SK-N-SH (cell line): ENCODE data around the gene SHISA5. TPM values are rescaled to one million over a fixed set of nuclear protein-coding genes. Genes with fewer than 3 reads are reported as not detected.
A peak's percentile ranks its signal among the peaks of the same experiment; 100 is the strongest.

Experiments
- CHD2 ChIP-seq: fragments of 150-350 bp; IDR thresholded peaks from 2 replicates; pipeline ENCODE4 v1.6.1; 2018; ENCODE audit warnings: low read length; ENCODE audit not compliant: partially characterized antibody
- CTCF ChIP-seq: fragments of 200-600 bp; sonication (generic); IDR thresholded peaks from 2 replicates; pipeline ENCODE4 v1.6.1; 2017; ENCODE audit warnings: antibody characterized with exemption, mild to moderate bottlenecking, moderate library complexity
- EP300 ChIP-seq, 2 experiments: IDR thresholded peaks; 2 replicates each; pipeline versions ENCODE4 v1.4.0 to v1.6.1; 2012; ENCODE audit warnings: borderline replicate concordance in 1 of 2, low read depth in 1 of 2, low read length in 1 of 2
- EZH2phosphoT487 ChIP-seq: fragments of 200-600 bp; sonication (generic); IDR thresholded peaks from 2 replicates; pipeline ENCODE4 v1.6.1; 2017; ENCODE audit warnings: low read depth, mixed run types, mild to moderate bottlenecking, antibody characterized with exemption, moderate library complexity, borderline replicate concordance
- GABPA ChIP-seq: IDR thresholded peaks from 2 replicates; pipeline ENCODE4 v1.4.0; 2012; ENCODE audit warnings: low read depth, mild to moderate bottlenecking
- IRF3 ChIP-seq: fragments of 150-350 bp; IDR thresholded peaks from 2 replicates; pipeline ENCODE4 v1.6.1; 2016; ENCODE audit warnings: mild to moderate bottlenecking, low read depth, low read length
- JUND ChIP-seq: IDR thresholded peaks from 2 replicates; pipeline ENCODE4 v1.4.0; 2012
- MAX ChIP-seq: IDR thresholded peaks from 2 replicates; pipeline ENCODE4 v1.4.0; 2012; ENCODE audit warnings: low read depth
- NRF1 ChIP-seq: IDR thresholded peaks from 2 replicates; pipeline ENCODE4 v1.6.1; 2012; ENCODE audit warnings: low read depth, mild to moderate bottlenecking, low read length
- POLR2AphosphoS5 ChIP-seq: IDR thresholded peaks from 2 replicates; pipeline ENCODE4 v1.6.1; 2012; ENCODE audit warnings: low read depth, low read length
- RAD21 ChIP-seq: IDR thresholded peaks from 2 replicates; pipeline ENCODE4 v1.6.1; 2012; ENCODE audit warnings: mild to moderate bottlenecking, low read length
- RCOR1 ChIP-seq: fragments of 150-350 bp; IDR thresholded peaks from 2 replicates; pipeline ENCODE4 v1.6.1; 2017; ENCODE audit warnings: antibody characterized with exemption, low read length
- REST ChIP-seq: IDR thresholded peaks from 2 replicates; pipeline ENCODE4 v1.6.1; 2012; ENCODE audit warnings: mild to moderate bottlenecking, low read depth, low read length, moderate library complexity
- RFX5 ChIP-seq: IDR thresholded peaks from 2 replicates; pipeline ENCODE4 v1.6.1; 2012; ENCODE audit warnings: mild to moderate bottlenecking, improper control_type of control experiment, low read length
- TAF1 ChIP-seq: IDR thresholded peaks from 2 replicates; pipeline ENCODE4 v1.6.1; 2012; ENCODE audit warnings: low read depth, mild to moderate bottlenecking, low read length, moderate library complexity, borderline replicate concordance
- USF1 ChIP-seq: IDR thresholded peaks from 2 replicates; pipeline ENCODE4 v1.4.0; 2012; ENCODE audit warnings: low read depth, borderline replicate concordance
- USF2 ChIP-seq: fragments of 150-350 bp; IDR thresholded peaks from 2 replicates; pipeline ENCODE4 v1.6.1; 2017; ENCODE audit warnings: antibody characterized with exemption, low read length, low read depth, borderline replicate concordance
- YY1 ChIP-seq: IDR thresholded peaks from 2 replicates; pipeline ENCODE4 v1.4.0; 2012; ENCODE audit warnings: low read depth, mild to moderate bottlenecking
- polyA plus RNA-seq, 3 experiments: library from polyadenylated mRNA; depleted of rRNA; stranded (reverse); fragments of >200 nt; gene quantifications; 2 replicates each; pipeline ENCODE4 v1.2.3, GENCODE V29; 2012

SHISA5 gene
- polyA plus RNA-seq, 1 of the 3 experiments (the other 2 are of a cell fraction), result 194 TPM

GRCh38 chr3:48439820-48440589 is 64.0 kb downstream of the SHISA5 start, which contains the start of the genes CCDC51 and TMA7 (continued):
- TF ChIP-seq CTCF, result no peak
- peak; percentile 58 for TF ChIP-seq TAF1
- no peak for TF ChIP-seq JUND
- TF ChIP-seq RCOR1, result no peak
- 0 out of 2 replicates have a peak, but pooled peaks have one; percentile 36 for TF ChIP-seq RFX5
- peak; percentile 99 for TF ChIP-seq GABPA
- no peak for TF ChIP-seq RAD21
- TF ChIP-seq MAX, result peak; percentile 95
- peak; percentile 32; the same call in 1 of the 2 replicates for TF ChIP-seq IRF3
- TF ChIP-seq REST, result no peak
- peak; percentile 81 for TF ChIP-seq POLR2AphosphoS5
- no peak for TF ChIP-seq USF2
- peak; percentile 92 for TF ChIP-seq YY1
- 0 out of 4 replicates have a peak, but pooled peaks of 1 of the 2 experiments have one; percentile 20 for TF ChIP-seq EP300 (IDR thresholded peaks at IDR 0.05; ENCODE audit: borderline replicate concordance in 1 of 2, low read depth in 1 of 2, low read length in 1 of 2)
- no peak for TF ChIP-seq NRF1
- TF ChIP-seq USF1, result peak; percentile 58; the same call in 1 of the 2 replicates
- TF ChIP-seq CHD2, result peak; percentile 95
- no peak for TF ChIP-seq EZH2phosphoT487
